Spleen (tissue), 7 donors: ENCODE results near the gene MYL5.

Source experiments
- POLR2AphosphoS5 ChIP-seq, 3 donors: sonication (generic); formaldehyde crosslinking; IDR thresholded peaks; one replicate each; pipeline ENCODE4 v1.5.1; 2017; ENCODE audit warnings: antibody characterized with exemption in 3 of 3
- TF ChIP-seq, protein P1 (sequence below), 11 experiments: fragments of 200-600 bp in 7 of 11; fragments of 450-650 bp in 4 of 11; sonication (generic) in 4 of 11; IDR thresholded peaks in 8 of 11; conservative IDR thresholded peaks in 3 of 11; 1 replicate in 7 of 11; 2 replicates in 4 of 11; pipeline versions ENCODE4 v1.4.0 to v1.8.0; 2016 to 2021; ENCODE audit warnings: antibody characterized with exemption in 11 of 11, inconsistent platforms in 4 of 11, mild to moderate bottlenecking in 1 of 11
- donor health status: DM: no; HTN: no; CAD: no; lungs with moderate emphysema.
- donor health status: DM: no; HTN: no; CAD: no.
- donor health status: DM: no; HTN: no; CAD: no.

- TF ChIP-seq, protein P1, sequence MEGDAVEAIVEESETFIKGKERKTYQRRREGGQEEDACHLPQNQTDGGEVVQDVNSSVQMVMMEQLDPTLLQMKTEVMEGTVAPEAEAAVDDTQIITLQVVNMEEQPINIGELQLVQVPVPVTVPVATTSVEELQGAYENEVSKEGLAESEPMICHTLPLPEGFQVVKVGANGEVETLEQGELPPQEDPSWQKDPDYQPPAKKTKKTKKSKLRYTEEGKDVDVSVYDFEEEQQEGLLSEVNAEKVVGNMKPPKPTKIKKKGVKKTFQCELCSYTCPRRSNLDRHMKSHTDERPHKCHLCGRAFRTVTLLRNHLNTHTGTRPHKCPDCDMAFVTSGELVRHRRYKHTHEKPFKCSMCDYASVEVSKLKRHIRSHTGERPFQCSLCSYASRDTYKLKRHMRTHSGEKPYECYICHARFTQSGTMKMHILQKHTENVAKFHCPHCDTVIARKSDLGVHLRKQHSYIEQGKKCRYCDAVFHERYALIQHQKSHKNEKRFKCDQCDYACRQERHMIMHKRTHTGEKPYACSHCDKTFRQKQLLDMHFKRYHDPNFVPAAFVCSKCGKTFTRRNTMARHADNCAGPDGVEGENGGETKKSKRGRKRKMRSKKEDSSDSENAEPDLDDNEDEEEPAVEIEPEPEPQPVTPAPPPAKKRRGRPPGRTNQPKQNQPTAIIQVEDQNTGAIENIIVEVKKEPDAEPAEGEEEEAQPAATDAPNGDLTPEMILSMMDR (IDR thresholded peaks at IDR 0.05 in 8 of 11, conservative IDR thresholded peaks at IDR 0.05 in 3 of 11): no peak
- TF ChIP-seq POLR2AphosphoS5 (IDR thresholded peaks at IDR 0.05): no peak
Observed at GRCh38 chr4:665381-665750, 9.0 kb upstream of the MYL5 start.
